SKM-1 (cell line): ENCODE results near the gene NCKAP5L.
A peak's percentile ranks its signal among the peaks of the same experiment; 100 is the strongest.
"Not testable (repeated sequence)": the region's sequence is repeated elsewhere in the genome, so short reads cannot be mapped to it uniquely, and the experiment has no call there.

Experiments used
- DNase-seq: peaks from one replicate; lab custom pipeline; 2025; ENCODE audit not compliant: unreplicated experiment; lab: John Stamatoyannopoulos, UW

Gene NCKAP5L, protein sequence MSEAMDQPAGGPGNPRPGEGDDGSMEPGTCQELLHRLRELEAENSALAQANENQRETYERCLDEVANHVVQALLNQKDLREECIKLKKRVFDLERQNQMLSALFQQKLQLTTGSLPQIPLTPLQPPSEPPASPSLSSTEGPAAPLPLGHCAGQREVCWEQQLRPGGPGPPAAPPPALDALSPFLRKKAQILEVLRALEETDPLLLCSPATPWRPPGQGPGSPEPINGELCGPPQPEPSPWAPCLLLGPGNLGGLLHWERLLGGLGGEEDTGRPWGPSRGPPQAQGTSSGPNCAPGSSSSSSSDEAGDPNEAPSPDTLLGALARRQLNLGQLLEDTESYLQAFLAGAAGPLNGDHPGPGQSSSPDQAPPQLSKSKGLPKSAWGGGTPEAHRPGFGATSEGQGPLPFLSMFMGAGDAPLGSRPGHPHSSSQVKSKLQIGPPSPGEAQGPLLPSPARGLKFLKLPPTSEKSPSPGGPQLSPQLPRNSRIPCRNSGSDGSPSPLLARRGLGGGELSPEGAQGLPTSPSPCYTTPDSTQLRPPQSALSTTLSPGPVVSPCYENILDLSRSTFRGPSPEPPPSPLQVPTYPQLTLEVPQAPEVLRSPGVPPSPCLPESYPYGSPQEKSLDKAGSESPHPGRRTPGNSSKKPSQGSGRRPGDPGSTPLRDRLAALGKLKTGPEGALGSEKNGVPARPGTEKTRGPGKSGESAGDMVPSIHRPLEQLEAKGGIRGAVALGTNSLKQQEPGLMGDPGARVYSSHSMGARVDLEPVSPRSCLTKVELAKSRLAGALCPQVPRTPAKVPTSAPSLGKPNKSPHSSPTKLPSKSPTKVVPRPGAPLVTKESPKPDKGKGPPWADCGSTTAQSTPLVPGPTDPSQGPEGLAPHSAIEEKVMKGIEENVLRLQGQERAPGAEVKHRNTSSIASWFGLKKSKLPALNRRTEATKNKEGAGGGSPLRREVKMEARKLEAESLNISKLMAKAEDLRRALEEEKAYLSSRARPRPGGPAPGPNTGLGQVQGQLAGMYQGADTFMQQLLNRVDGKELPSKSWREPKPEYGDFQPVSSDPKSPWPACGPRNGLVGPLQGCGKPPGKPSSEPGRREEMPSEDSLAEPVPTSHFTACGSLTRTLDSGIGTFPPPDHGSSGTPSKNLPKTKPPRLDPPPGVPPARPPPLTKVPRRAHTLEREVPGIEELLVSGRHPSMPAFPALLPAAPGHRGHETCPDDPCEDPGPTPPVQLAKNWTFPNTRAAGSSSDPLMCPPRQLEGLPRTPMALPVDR (N-terminal part only)

GRCh38 chr12:49828133-49829091, at the start of gene NCKAP5L:
Gene NCKAP5L (minus strand): TSS chr12:49828413. CDS start chr12:49804044, 24,369 bp downstream.
- peak; percentile 59 for DNase-seq

GRCh38 chr12:49877066-49877465, 48.9 kb upstream of the NCKAP5L start:
- DNase-seq = no peak

GRCh38 chr12:49876070-49876469, 47.9 kb upstream of the NCKAP5L start:
- DNase-seq = no peak

DNA sequence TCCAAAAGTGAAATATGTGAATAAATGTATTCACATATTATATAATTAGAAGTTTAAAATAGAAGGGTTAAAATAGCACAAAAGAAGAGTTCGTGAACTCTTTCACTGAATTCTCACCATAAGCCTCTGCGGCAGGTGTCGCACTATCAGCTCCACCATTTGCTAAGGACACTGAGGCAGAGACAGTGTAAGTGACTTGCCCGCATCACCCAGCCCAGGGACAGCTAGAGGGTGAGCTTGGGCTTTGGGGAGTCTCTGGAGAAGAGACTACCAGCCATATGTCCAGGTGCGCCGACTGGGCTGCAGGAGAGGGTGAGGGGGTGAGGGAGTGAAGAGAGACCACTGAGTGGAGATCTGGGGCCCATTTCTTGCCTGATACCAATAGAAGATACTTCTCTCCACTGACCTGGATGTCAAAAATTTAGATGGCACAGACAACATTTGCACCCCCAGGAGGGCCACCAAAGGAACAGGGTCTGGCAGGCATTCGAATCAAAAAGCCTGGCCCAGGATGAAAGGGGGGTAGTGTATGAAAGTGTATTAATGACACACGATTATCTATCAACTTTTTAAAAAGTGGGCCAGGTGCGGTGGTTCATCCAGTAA, 47.0 kb upstream of the NCKAP5L start:
- DNase-seq = no peak

GRCh38 chr12:49874142-49874897, 46.1 kb upstream of the NCKAP5L start:
- DNase-seq = no peak

- no peak for DNase-seq
These were observed 45.2 kb upstream of the NCKAP5L start for GRCh38 chr12:49873361-49873934.

GRCh38 chr12:49872781-49873181, 44.6 kb upstream of the NCKAP5L start:
- no peak for DNase-seq

GRCh38 chr12:49872381-49872780, 44.2 kb upstream of the NCKAP5L start:
- DNase-seq = no peak

DNA sequence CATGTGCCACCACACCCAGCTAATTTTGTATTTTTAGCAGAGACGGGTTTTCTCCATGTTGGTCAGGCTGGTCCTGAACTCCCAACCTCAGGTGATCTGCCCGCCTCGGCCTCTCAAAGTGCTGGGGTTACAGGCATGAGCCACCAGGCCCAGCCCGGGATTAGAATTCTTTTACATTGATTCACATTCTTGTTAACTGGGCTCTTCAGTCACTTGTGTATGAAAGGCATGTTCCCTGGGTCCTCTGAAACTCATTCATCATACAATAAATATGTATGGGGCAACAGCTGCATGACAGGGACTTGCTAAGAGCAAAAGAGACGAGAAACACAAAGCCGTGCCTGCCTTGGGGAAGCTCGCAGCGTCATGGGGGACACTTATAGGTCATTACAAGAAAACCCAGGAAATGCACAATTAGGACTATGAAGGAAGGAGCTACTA, 43.6 kb upstream of the NCKAP5L start:
- DNase-seq = not testable (repeated sequence)

DNA sequence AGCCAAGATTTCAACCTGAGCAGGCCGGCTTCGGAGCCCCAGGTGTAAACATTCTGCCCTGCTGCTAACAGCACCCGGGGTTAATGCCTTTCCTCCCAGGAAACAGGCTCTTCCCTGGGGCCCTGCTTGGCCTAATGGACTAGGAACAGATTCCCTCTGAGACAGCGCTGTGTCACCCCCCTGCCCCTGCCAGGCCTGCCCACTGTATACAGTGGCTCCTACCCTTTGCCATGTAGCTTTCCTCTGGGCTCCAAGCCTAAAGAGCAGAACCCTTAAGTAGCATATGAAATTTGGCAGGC, 43.0 kb upstream of the NCKAP5L start:
- no peak for DNase-seq

GRCh38 chr12:49870501-49871262, 42.5 kb upstream of the NCKAP5L start:
- DNase-seq = no peak

- DNase-seq = no peak
These were observed 41.7 kb upstream of the NCKAP5L start for GRCh38 chr12:49869816-49870500.

GRCh38 chr12:49868952-49869815, 41.0 kb upstream of the NCKAP5L start:
- no peak for DNase-seq

- no peak for DNase-seq
These were observed 40.2 kb upstream of the NCKAP5L start for GRCh38 chr12:49868449-49868848.

DNA sequence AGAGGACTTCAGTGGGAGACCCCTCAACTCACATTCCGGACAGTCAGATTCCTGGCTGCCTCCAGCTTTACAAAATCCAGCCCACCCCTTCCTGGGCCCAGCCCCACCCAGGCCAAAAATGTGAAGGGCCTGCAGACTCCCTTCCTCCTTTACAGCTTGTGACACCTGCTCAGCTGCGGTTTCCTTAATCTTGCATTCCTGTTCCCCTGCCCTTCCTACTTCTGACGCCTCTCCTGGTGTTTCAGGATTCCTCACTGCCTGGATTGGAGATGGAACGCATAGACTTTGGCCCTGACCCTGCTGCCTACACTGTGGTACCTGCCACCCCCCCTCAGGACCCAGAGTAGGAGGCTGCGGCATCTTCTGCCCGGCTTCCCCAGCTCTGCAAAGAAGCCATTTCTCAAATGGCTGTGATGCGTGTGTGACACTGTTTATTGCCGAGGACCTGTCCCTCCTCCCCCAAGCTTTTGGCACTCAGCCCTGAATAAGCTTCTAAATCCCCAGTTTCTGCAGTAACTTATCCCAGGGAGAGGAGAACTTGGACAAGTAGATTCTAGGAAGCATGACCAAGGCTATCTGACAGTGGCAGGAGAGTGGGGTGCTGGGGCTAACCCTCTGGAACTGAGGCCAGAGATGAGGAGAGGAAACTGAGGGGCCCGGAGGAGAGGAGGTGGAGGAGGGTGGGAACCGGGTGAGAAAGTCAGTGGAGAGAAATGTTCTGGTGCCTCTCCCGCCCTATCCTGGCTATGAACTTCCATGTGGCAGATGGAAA, 39.5 kb upstream of the NCKAP5L start:
- DNase-seq = no peak
